HepG2 (cell line): ENCODE results near the gene STON1. TPM values are rescaled to one million over a fixed set of nuclear protein-coding genes. Genes with fewer than 3 reads are reported as not detected.
A peak's percentile ranks its signal among the peaks of the same experiment; 100 is the strongest.

ENCODE experiments used
- GPBP1L1 ChIP-seq: sonication (generic); formaldehyde crosslinking; IDR thresholded peaks from 2 replicates; pipeline ENCODE4 v1.5.0; 2020; ENCODE audit warnings: mild to moderate bottlenecking, missing genetic modification reagents
- HBP1 ChIP-seq: IDR thresholded peaks from 2 replicates; pipeline ENCODE4 v1.6.1; 2016; ENCODE audit warnings: low read depth, control low read depth
- MAZ ChIP-seq, 2 experiments: sonication (generic) in 1 of 2; formaldehyde crosslinking in 1 of 2; IDR thresholded peaks; 2 replicates each; pipeline versions ENCODE4 v1.5.0 to v1.6.1; 2012 to 2020; ENCODE audit warnings: low read depth in 2 of 2, mild to moderate bottlenecking in 2 of 2, borderline replicate concordance in 1 of 2, improper control_type of control experiment in 1 of 2, low read length in 1 of 2, missing genetic modification reagents in 1 of 2, moderate library complexity in 1 of 2
- PHF5A ChIP-seq: IDR thresholded peaks from one replicate; pipeline ENCODE4 v1.6.1; 2018; ENCODE audit warnings: low read depth, missing genetic modification reagents; ENCODE audit not compliant: unreplicated experiment
- SMAD9 ChIP-seq: sonication (generic); formaldehyde crosslinking; IDR thresholded peaks from 2 replicates; pipeline ENCODE4 v1.5.1; 2020; ENCODE audit warnings: mild to moderate bottlenecking, missing genetic modification reagents
- SOX13 ChIP-seq, 3 experiments: fragments of 450-650 bp in 1 of 3; sonication (generic) in 1 of 3; formaldehyde crosslinking in 1 of 3; IDR thresholded peaks in 2 of 3; conservative IDR thresholded peaks in 1 of 3; 2 replicates each; pipeline versions ENCODE4 v1.5.0 to v1.6.1; 2016 to 2020; ENCODE audit warnings: antibody characterized with exemption in 1 of 3, mild to moderate bottlenecking in 1 of 3, missing compliant biosample characterization in 1 of 3, missing genetic modification reagents in 1 of 3, moderate library complexity in 1 of 3
- STAT5B ChIP-seq: sonication (generic); formaldehyde crosslinking; IDR thresholded peaks from 2 replicates; pipeline ENCODE4 v1.4.0; 2020; ENCODE audit warnings: missing genetic modification reagents
- TEAD2 ChIP-seq: sonication (generic); formaldehyde crosslinking; IDR thresholded peaks from 2 replicates; pipeline ENCODE4 v1.9.0; 2021; ENCODE audit warnings: missing genetic modification reagents
- U2AF1 ChIP-seq: fragments of 200-400 bp; formaldehyde crosslinking; optimal IDR thresholded peaks from 2 replicates; pipeline ENCODE3; 2017; ENCODE audit warnings: mild to moderate bottlenecking, low read depth, low read length
- XRCC5 ChIP-seq: fragments of 200-400 bp; formaldehyde crosslinking; optimal IDR thresholded peaks from 2 replicates; pipeline ENCODE3; 2017; ENCODE audit warnings: mild to moderate bottlenecking, low read length
- ZBTB1 ChIP-seq: sonication (generic); formaldehyde crosslinking; IDR thresholded peaks from 2 replicates; pipeline ENCODE4 v1.4.0; 2020; ENCODE audit warnings: missing genetic modification reagents, borderline replicate concordance
- ZBTB39 ChIP-seq: sonication (generic); formaldehyde crosslinking; IDR thresholded peaks from 2 replicates; pipeline ENCODE4 v1.5.0; 2020; ENCODE audit warnings: missing genetic modification reagents
- ZFP1 ChIP-seq: IDR thresholded peaks from 2 replicates; pipeline ENCODE4 v1.6.1; 2016
- ZFX ChIP-seq: sonication (generic); formaldehyde crosslinking; IDR thresholded peaks from 2 replicates; pipeline ENCODE4 v1.4.0; 2020; ENCODE audit warnings: mild to moderate bottlenecking, low read depth, missing genetic modification reagents, moderate library complexity
- ZNF20 ChIP-seq: sonication (generic); formaldehyde crosslinking; IDR thresholded peaks from 2 replicates; pipeline ENCODE4 v1.4.0; 2020; ENCODE audit warnings: mild to moderate bottlenecking, moderate library complexity, missing genetic modification reagents
- ZNF33A ChIP-seq: sonication (generic); formaldehyde crosslinking; IDR thresholded peaks from 2 replicates; pipeline ENCODE4 v1.5.1; 2020; ENCODE audit warnings: missing genetic modification reagents, mild to moderate bottlenecking, moderate library complexity, borderline replicate concordance
- ZNF34 ChIP-seq: sonication (generic); formaldehyde crosslinking; IDR thresholded peaks from 2 replicates; pipeline ENCODE4 v1.4.0; 2020; ENCODE audit warnings: mild to moderate bottlenecking, missing genetic modification reagents, borderline replicate concordance
- ZNF598 ChIP-seq: sonication (generic); formaldehyde crosslinking; IDR thresholded peaks from 2 replicates; pipeline ENCODE4 v1.5.1; 2020; ENCODE audit warnings: mild to moderate bottlenecking, missing genetic modification reagents, borderline replicate concordance
- polyA plus RNA-seq, 8 experiments: library from polyadenylated mRNA; depleted of rRNA in 3 of 8; stranded (reverse) in 7 of 8; unstranded in 1 of 8; fragments of >200 nt; fragmentation: Illumina TruSeq in 4 of 8; extraction: Trizol in 4 of 8; gene quantifications; 2 replicates each; pipeline versions ENCODE4 v1.2.1 to v1.2.3, GENCODE V29; 2011 to 2016; ENCODE audit warnings: low read depth in 4 of 8, missing spikeins in 1 of 8, mixed read lengths in 1 of 8; ENCODE audit not compliant: insufficient read depth in 1 of 8
- total RNA-seq, 5 experiments: library from RNA; depleted of rRNA; stranded (reverse); fragments of >200 nt; fragmentation: Illumina TruSeq; extraction: Trizol; gene quantifications; 2 replicates each; pipeline ENCODE4 v1.2.3, GENCODE V29; 2016; ENCODE audit warnings: low read depth in 1 of 5
- TF ChIP-seq, protein P1 (sequence below): sonication (generic); formaldehyde crosslinking; IDR thresholded peaks from 2 replicates; pipeline ENCODE4 v1.5.0; 2020; ENCODE audit warnings: missing genetic modification reagents
- TF ChIP-seq, protein P2 (sequence below): sonication (generic); formaldehyde crosslinking; IDR thresholded peaks from 2 replicates; pipeline ENCODE4 v1.4.0; 2020; ENCODE audit warnings: missing genetic modification reagents

The STON1 gene
- total and polyA plus RNA-seq, 2 of the 13 experiments (the other 11 are each of a cell fraction or from before 2014, with no cell fraction given): 0.09 to 0.28 TPM

- TF ChIP-seq ZNF598 (CRISPR knock-in tag): peak; percentile 39; the same call in 1 of the 2 replicates
- no peak for TF ChIP-seq ZNF34 (CRISPR knock-in tag)
- TF ChIP-seq STAT5B (CRISPR knock-in tag): no peak
- TF ChIP-seq SOX13 (IDR thresholded peaks at IDR 0.05): no peak
- peak in 1 of 2 experiments; percentile 65; a peak in 1 of 4 replicates for TF ChIP-seq SOX13 (CRISPR knock-in tag; conservative IDR thresholded peaks at IDR 0.05 in 1 of 2, IDR thresholded peaks at IDR 0.05 in 1 of 2)
- TF ChIP-seq, protein P1, sequence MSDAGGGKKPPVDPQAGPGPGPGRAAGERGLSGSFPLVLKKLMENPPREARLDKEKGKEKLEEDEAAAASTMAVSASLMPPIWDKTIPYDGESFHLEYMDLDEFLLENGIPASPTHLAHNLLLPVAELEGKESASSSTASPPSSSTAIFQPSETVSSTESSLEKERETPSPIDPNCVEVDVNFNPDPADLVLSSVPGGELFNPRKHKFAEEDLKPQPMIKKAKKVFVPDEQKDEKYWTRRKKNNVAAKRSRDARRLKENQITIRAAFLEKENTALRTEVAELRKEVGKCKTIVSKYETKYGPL (CRISPR knock-in tag): no peak
- no peak for TF ChIP-seq ZNF33A (CRISPR knock-in tag)
- TF ChIP-seq ZNF20 (CRISPR knock-in tag): no peak
- no peak for TF ChIP-seq SMAD9 (CRISPR knock-in tag)
- TF ChIP-seq ZFX: peak; percentile 48; the same call in 1 of the 2 replicates
- TF ChIP-seq ZBTB1 (CRISPR knock-in tag): no peak
- peak; percentile 73 for TF ChIP-seq XRCC5
- TF ChIP-seq, protein P2, sequence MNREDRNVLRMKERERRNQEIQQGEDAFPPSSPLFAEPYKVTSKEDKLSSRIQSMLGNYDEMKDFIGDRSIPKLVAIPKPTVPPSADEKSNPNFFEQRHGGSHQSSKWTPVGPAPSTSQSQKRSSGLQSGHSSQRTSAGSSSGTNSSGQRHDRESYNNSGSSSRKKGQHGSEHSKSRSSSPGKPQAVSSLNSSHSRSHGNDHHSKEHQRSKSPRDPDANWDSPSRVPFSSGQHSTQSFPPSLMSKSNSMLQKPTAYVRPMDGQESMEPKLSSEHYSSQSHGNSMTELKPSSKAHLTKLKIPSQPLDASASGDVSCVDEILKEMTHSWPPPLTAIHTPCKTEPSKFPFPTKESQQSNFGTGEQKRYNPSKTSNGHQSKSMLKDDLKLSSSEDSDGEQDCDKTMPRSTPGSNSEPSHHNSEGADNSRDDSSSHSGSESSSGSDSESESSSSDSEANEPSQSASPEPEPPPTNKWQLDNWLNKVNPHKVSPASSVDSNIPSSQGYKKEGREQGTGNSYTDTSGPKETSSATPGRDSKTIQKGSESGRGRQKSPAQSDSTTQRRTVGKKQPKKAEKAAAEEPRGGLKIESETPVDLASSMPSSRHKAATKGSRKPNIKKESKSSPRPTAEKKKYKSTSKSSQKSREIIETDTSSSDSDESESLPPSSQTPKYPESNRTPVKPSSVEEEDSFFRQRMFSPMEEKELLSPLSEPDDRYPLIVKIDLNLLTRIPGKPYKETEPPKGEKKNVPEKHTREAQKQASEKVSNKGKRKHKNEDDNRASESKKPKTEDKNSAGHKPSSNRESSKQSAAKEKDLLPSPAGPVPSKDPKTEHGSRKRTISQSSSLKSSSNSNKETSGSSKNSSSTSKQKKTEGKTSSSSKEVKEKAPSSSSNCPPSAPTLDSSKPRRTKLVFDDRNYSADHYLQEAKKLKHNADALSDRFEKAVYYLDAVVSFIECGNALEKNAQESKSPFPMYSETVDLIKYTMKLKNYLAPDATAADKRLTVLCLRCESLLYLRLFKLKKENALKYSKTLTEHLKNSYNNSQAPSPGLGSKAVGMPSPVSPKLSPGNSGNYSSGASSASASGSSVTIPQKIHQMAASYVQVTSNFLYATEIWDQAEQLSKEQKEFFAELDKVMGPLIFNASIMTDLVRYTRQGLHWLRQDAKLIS (CRISPR knock-in tag): no peak
- no peak for TF ChIP-seq PHF5A (CRISPR knock-in tag)
- TF ChIP-seq TEAD2 (CRISPR knock-in tag): no peak
- no peak for TF ChIP-seq U2AF1
- no peak for TF ChIP-seq ZFP1 (CRISPR knock-in tag)
- TF ChIP-seq HBP1: no peak
- no peak for TF ChIP-seq ZBTB39 (CRISPR knock-in tag)
- TF ChIP-seq GPBP1L1 (CRISPR knock-in tag): no peak
- no peak for TF ChIP-seq MAZ (IDR thresholded peaks at IDR 0.05; ENCODE audit: borderline replicate concordance, low read depth, low read length)
- no peak for TF ChIP-seq MAZ (CRISPR knock-in tag; IDR thresholded peaks at IDR 0.05; ENCODE audit: low read depth)
Observed at GRCh38 chr2:48572816-48573215, 42.9 kb downstream of the STON1 start (continued).
